ENCODE measurements around the gene EYA2. TPM values are rescaled to one million over a fixed set of nuclear protein-coding genes. Genes with fewer than 3 reads are reported as not detected.

The EYA2 gene
- total and polyA plus RNA-seq, 2 of the 4 experiments (the other 2 are of a cell fraction): 2.3 to 5.4 TPM

DNA sequence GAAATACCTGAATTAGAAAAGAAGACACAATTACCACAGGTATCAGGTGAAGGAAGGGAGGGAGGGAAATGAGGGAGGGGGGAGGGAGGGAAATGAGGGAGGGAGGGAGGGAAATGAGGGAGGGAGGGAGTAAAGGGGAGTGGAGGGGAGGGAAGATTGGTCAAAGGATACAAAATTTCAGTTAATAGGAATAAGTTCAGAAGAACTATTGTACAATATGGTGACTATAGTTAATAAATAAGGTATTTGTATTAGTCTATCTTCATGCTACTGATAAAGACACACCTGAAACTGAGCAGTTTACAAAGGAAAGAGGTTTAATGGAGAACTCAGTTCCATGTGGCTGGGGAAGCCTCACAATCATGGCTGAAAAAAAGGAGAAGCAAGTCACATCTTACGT is 185.7 kb downstream of the EYA2 start:
- H3K4ac ChIP-seq (ENCODE audit: low read depth, low read length): no peak overlapping the region
- H3K14ac ChIP-seq (replicated peaks; ENCODE audit: low read depth, low read length): no peak overlapping the region
- no peak overlapping the region for H3K9ac ChIP-seq (ENCODE audit: low read depth, low read length)
- ChIA-PET POLR2A (ENCODE audit: unreplicated experiment) (no interaction called here), CTCF (no interaction called here)
- no peak overlapping the region for H3K18ac ChIP-seq (ENCODE audit: low read depth, low read length)
- no peak overlapping the region for H3K23ac ChIP-seq (ENCODE audit: low read depth, low read length)
- in situ Hi-C loops (cut with MboI; ENCODE audit: low sequenced_read_pairs): no loop called here
- no peaks in the 10 kb centered on the region for H3K79me1 ChIP-seq (ENCODE audit: low read depth in 1 of 2, low read length in 2 of 2)
- no peak overlapping the region for H2BK15ac ChIP-seq (ENCODE audit: low read depth, low read length)
- H4K5ac ChIP-seq (ENCODE audit: low read depth, low read length): no peak overlapping the region
- no peaks in the 10 kb centered on the region for H3K9me1 ChIP-seq (ENCODE audit: insufficient read depth, low read length)
- H4K20me1 ChIP-seq (ENCODE audit: insufficient read depth, low read length): no peaks in the 10 kb centered on the region
- ATAC-seq (ENCODE audit: low read depth) (no peak), DNase-seq (no peak)
- H3K27me3 ChIP-seq (ENCODE audit: control insufficient read depth, insufficient read depth, low read length): no peaks in the 10 kb centered on the region
- no peak overlapping the region for H2AK9ac ChIP-seq (replicated peaks; ENCODE audit: low read depth, low read length, poor library complexity)
- BruUV-seq (replicated peaks): no TSS peak
- H2BK5ac ChIP-seq (ENCODE audit: low read depth, low read length, poor library complexity, severe bottlenecking): no peak overlapping the region
- no CpG with 5 or more reads among the region's 1 CpG for WGBS, 2 experiments (ENCODE audit: extremely low coverage in 2 of 2, insufficient read length in 1 of 2)
- H2BK120ac ChIP-seq (ENCODE audit: low read depth, low read length): no peak overlapping the region
- dilution Hi-C loops (cut with HindIII; ENCODE audit: low sequenced_read_pairs, unreplicated experiment): no loop called here
- H2AFZ ChIP-seq (replicated peaks; ENCODE audit: low read length, poor library complexity): no peak overlapping the region
- H3K4me1 ChIP-seq (ENCODE audit: control insufficient read depth, insufficient read depth, low read length): no peaks in the 10 kb centered on the region
- H3K56ac ChIP-seq (ENCODE audit: extremely low read depth, insufficient read depth, low read length): no peak overlapping the region
- no peak overlapping the region for H4K91ac ChIP-seq (ENCODE audit: insufficient read depth, low read depth, low read length)
- peaks cover 1% of the 10 kb centered on the region; the same call in 1 of the 2 replicates for H3K36me3 ChIP-seq (ENCODE audit: control insufficient read depth, insufficient read depth, low read length)
- intact Hi-C loops (cut with micrococcal nuclease): no loop called here
- no peak overlapping the region for H3K4me3 ChIP-seq (ENCODE audit: insufficient read depth, low read depth, low read length)
- H4K8ac ChIP-seq (ENCODE audit: low read depth in 2 of 2, low read length in 2 of 2): no peak overlapping the region
- H2AK5ac ChIP-seq (ENCODE audit: low read depth, low read length): no peak overlapping the region
- no peak overlapping the region for H3K27ac ChIP-seq (ENCODE audit: insufficient read depth, low read length)
- peaks cover 7% of the 10 kb centered on the region for H3K9me3 ChIP-seq (ENCODE audit: control insufficient read depth, insufficient read depth, low read length)
- no peak for TF ChIP-seq CEBPB (IDR thresholded peaks at IDR 0.05; ENCODE audit: low read depth, low read length)
- TF ChIP-seq FOS (IDR thresholded peaks at IDR 0.05; ENCODE audit: low read depth, low read length): no peak
- TF ChIP-seq, protein P1, sequence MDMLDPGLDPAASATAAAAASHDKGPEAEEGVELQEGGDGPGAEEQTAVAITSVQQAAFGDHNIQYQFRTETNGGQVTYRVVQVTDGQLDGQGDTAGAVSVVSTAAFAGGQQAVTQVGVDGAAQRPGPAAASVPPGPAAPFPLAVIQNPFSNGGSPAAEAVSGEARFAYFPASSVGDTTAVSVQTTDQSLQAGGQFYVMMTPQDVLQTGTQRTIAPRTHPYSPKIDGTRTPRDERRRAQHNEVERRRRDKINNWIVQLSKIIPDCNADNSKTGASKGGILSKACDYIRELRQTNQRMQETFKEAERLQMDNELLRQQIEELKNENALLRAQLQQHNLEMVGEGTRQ (IDR thresholded peaks at IDR 0.05; ENCODE audit: low read depth, low read length): no peak
- TF ChIP-seq, protein P2, sequence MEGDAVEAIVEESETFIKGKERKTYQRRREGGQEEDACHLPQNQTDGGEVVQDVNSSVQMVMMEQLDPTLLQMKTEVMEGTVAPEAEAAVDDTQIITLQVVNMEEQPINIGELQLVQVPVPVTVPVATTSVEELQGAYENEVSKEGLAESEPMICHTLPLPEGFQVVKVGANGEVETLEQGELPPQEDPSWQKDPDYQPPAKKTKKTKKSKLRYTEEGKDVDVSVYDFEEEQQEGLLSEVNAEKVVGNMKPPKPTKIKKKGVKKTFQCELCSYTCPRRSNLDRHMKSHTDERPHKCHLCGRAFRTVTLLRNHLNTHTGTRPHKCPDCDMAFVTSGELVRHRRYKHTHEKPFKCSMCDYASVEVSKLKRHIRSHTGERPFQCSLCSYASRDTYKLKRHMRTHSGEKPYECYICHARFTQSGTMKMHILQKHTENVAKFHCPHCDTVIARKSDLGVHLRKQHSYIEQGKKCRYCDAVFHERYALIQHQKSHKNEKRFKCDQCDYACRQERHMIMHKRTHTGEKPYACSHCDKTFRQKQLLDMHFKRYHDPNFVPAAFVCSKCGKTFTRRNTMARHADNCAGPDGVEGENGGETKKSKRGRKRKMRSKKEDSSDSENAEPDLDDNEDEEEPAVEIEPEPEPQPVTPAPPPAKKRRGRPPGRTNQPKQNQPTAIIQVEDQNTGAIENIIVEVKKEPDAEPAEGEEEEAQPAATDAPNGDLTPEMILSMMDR (conservative IDR thresholded peaks at IDR 0.05; ENCODE audit: low read depth, low read length): no peak
- TF ChIP-seq RFX5 (IDR thresholded peaks at IDR 0.05; ENCODE audit: low read depth, low read length): no peak
- no peak for TF ChIP-seq MXI1 (IDR thresholded peaks at IDR 0.05; ENCODE audit: borderline replicate concordance, low read depth, low read length)
- no peak for TF ChIP-seq CHD1 (IDR thresholded peaks at IDR 0.05; ENCODE audit: low read depth, low read length)
- no peak for TF ChIP-seq RCOR1 (IDR thresholded peaks at IDR 0.05; ENCODE audit: insufficient replicate concordance, low read length)
- TF ChIP-seq POLR2A (IDR thresholded peaks at IDR 0.05; ENCODE audit: low read depth, low read length): no peak
- TF ChIP-seq SMC3 (IDR thresholded peaks at IDR 0.05; ENCODE audit: low read depth, low read length): no peak
- no peak for TF ChIP-seq MAFK (IDR thresholded peaks at IDR 0.05; ENCODE audit: low read depth, low read length)
- TF ChIP-seq MAZ (IDR thresholded peaks at IDR 0.05; ENCODE audit: borderline replicate concordance, low read depth, low read length): no peak
- no peak for TF ChIP-seq ELK1 (IDR thresholded peaks at IDR 0.05; ENCODE audit: borderline replicate concordance, low read depth, low read length)
- no peak for TF ChIP-seq NFE2L2 (IDR thresholded peaks at IDR 0.05; ENCODE audit: low read depth, low read length)
- TF ChIP-seq BHLHE40 (IDR thresholded peaks at IDR 0.05; ENCODE audit: low read depth, low read length): no peak
- no peak for TF ChIP-seq RAD21 (IDR thresholded peaks at IDR 0.05; ENCODE audit: low read length)
- no peak overlapping the region for H3K4me2 ChIP-seq (ENCODE audit: low read depth, low read length)
- no peak overlapping the region for H2BK20ac ChIP-seq (ENCODE audit: low read depth, low read length)

All from IMR-90 (cell line).